NCI-H1436 (cell line): ENCODE measurements around the gene TXNDC8.
"Not testable (repeated sequence)": the region's sequence is repeated elsewhere in the genome, so short reads cannot be mapped to it uniquely, and the experiment has no call there.

ENCODE experiments used
- DNase-seq: peaks from one replicate; lab custom pipeline; 2025; lab: John Stamatoyannopoulos, UW

Gene TXNDC8

GRCh38 chr9:110337727-110338126 lies at the start of gene TXNDC8:
TXNDC8 (minus strand) TSS chr9:110337863.
- no peak for DNase-seq

DNA sequence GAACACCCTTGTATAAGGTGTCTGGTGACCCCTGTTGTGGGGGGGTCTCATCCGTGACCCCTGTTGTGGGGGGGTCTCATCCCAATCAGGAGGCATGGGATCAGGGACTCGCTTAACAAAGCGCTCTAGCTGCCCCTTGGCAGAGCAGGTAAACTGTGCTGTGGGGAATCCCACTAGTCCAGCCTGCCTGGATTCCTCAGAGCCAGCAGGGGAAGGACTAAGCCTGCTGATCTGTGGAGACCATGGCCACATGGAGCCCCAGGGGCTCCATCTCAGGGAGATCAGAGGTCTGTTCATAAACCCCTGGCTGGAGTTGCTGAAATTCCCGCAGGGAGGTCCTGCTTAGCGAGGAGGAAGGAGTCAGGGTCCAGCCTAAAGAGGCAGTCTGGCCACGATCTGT lies 45.8 kb upstream of the TXNDC8 start:
- DNase-seq = no peak

DNA sequence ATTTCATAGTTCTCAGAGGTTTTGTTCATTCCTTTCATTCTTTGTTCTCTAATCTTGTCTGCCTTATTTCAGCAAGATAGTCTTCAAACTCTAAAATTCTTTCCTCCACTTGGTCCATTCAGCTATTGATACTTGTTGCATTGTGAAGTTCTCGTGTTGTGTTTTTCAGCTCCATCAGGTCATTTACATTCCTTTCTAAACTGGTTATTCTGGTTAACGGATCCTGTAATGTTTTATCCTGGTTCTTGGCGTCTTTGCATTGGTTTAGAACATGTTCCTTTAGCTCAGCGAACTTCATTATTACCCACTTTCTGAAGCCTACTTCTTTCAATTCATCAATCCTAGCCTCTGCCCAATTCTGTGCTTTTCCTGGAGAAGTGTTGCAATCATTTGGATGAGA lies 45.1 kb upstream of the TXNDC8 start:
- DNase-seq = no peak

DNA sequence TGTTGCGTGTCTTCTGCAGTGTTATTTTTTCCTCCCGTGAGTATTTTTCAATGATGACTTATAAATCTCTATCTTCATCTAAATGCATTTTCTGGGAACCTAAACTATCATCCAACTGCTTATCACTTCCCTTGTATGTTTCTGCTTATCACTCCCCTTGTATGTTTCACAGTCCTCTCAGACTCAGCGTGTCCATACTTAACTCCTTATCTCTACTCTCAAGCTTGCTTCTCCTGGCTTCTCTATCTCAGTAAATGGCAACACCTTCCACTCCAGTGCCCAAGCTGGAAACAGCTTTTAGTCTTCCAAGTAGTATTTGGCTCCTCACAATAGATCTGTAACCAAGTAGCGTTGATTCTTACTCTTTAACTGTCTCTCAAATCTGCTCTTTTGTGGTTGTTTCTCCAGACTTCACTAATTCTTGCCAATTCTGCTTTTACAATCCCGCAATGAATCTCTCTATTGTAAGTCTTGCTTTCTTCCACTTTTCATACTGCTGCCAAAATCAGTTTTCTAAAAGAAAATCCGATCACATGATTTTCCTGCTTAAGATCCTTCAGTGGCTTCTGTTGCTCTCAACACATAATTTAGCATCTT lies 33.8 kb upstream of the TXNDC8 start:
- DNase-seq = no peak

DNA sequence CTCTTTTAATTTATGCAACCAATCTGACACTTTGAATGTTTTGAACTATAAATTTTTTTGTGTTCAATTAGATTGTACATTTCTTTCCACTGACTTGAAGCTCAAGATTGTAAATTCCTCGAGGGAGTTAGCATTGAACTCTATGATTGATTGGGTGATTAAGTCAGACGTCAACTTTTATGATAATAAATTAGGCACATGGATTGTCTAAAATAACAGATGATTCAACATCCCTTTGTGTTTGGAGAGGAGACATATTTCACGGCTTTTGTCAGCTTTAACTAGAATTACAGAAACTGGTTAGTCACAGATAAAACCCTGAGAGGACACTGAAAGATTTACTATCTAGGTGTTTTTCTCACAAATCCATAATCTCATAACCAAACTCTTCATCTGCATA lies 32.7 kb upstream of the TXNDC8 start:
- no peak for DNase-seq

DNA sequence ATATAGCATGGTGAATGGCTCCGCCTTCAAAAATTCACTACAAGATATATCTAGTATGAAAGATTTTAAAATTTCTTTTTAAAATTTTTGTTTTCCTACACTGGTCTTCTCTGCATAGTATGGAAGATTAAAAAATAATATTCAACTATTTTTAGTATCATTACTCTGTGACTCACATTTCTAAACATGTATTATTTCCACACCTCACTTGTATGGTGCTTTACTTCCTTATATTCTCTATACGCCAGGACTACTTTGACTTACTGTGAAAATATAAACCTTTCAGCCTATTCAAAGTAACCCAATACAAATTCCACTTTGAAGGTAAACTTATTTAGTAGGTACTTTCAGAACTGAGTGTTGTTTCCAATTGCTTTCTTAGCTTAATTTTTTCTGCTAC lies 26.8 kb upstream of the TXNDC8 start:
- no peak for DNase-seq

GRCh38 chr9:110358992-110359391 lies 21.3 kb upstream of the TXNDC8 start:
- not testable (repeated sequence) for DNase-seq

GRCh38 chr9:110357505-110357904 lies 19.8 kb upstream of the TXNDC8 start:
- DNase-seq = no peak

GRCh38 chr9:110356639-110357395 lies 19.2 kb upstream of the TXNDC8 start:
- no peak for DNase-seq

DNA sequence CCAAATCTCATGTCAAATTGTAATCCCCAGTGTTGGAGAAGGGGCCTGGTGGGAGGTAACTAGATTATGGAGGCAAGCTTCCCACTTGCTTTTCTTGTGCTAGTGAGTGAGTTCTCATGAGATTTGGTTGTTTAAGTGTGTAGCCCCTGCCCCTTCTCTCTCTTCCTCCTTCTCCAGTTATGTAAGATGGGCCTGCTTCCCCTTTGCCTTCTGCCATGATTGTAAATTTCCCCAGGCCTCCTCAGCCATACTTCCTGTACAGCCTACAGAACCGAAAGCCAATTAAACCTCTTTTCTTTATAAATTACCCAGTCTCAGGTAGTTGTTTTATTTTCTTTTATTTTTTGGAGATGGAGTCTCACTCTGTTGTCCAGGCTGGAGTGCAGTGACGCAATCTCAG lies 18.2 kb upstream of the TXNDC8 start:
- no peak for DNase-seq

GRCh38 chr9:110351009-110351467 lies 13.4 kb upstream of the TXNDC8 start:
- no peak for DNase-seq

- no peak for DNase-seq
Observed at GRCh38 chr9:110346325-110346724, 8.7 kb upstream of the TXNDC8 start.

DNA sequence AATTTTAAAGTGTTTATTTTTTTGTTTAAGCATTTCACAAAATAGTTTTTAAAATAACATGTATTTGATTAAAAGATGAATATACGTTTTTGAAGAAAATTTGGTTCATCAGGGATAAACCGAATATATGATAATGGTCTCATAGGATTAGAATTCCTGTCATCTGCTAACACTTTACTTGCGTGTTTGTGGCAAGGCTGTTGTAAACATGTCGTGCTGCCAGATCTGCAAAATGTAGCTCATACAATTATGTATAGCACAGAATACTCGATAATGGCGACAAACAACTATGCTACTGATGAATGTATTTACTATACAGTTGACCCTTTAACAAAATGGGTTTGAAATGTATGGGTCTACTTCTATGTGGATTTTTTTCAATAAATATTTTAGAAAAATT lies 7.2 kb upstream of the TXNDC8 start:
- DNase-seq = no peak

DNA sequence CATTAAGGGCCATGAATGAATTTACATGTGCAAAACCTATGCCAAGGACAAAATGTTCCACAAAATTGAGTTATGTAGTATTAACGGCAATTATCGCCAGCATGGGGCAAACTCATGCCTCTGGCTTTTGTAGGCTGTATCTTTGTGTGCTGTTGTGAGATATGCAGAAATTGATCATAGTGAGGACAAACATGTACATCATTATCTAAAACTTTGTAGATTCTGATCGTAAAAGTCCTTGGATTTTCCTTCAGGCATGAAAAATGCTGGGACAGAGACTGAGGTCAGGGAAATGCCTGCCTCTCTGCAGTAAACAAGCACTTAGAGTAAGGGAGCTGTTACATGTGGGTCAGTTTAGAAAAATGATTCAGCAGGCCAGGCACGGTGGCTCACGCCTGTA lies 5.9 kb upstream of the TXNDC8 start:
- DNase-seq = no peak

- no peak for DNase-seq
Observed at GRCh38 chr9:110340306-110340705, 2.6 kb upstream of the TXNDC8 start.

DNA sequence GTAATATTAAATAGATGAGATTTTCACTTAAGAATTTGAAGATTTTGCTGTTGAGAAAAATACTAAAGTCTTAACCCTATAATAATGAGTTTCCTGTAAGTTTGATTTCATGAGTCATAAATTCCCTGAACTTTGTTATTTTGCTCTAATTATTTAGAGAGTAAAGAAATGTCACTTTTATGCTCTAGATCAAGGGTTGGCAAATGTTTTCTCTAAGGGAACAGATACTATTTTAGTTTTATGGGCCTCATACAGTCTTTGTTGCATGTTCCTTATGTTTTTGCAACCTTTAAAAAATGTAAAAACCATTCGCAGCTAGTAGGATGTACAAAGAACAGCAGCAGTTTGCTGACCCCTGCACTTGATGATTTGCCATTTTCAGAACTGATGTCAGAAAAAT lies 480 bp upstream of the TXNDC8 start:
- no peak for DNase-seq

- DNase-seq = no peak
Observed at GRCh38 chr9:110336363-110336762, 1.3 kb downstream of the TXNDC8 start.

GRCh38 chr9:110334871-110335270 lies 2.8 kb downstream of the TXNDC8 start:
- no peak for DNase-seq

GRCh38 chr9:110334183-110334582 lies 3.5 kb downstream of the TXNDC8 start:
- DNase-seq = no peak

DNA sequence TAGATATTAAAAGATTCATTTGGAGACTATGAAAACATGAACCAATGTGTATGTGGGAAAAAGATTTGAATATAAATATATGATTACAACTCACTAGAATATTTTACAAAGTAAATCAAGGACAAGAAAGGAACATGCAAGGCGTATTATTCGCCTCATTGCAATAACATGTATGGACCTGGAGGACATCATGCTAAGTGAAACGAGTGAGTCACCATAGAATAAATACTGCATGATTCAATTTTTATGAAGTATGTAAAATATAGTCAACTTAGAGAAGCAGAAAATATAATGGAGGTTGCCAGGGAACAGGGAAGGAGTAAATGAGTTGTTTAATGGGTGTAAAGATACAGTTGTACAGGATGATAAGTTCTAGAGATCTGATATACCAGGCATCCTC lies 4.9 kb downstream of the TXNDC8 start:
- DNase-seq = no peak

GRCh38 chr9:110330484-110331105 lies 7.1 kb downstream of the TXNDC8 start:
- no peak for DNase-seq

DNA sequence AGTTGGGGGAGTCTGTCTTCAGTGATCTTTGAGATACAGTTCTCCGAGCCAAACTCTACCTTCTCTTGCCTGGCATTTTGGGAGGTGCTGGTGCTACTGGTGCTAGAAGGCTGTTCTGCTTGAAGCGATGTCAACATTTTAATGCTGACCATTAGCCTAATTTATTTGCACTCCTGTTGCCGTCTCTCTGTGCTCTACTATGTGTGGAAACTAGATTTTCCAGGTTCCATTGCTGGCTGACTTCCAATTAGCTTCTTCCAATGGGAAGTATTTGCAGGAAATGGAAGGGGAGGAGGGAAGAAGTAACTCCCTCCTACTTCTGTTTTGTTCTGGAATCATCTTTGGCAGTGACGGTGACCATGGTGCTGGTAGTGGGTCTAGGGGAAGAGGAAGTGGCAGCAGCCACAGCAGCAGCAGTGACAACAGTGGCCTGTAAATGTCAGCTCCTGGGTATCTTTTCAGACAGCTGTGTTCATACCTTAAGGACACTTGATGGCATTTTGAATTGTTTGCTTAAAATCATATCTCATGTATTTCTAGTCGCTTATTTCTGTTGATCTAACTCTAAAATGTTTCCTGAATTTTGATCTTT lies 7.9 kb downstream of the TXNDC8 start:
- no peak for DNase-seq

- no peak for DNase-seq
Observed at GRCh38 chr9:110328763-110329162, 8.9 kb downstream of the TXNDC8 start.
